Measurements from ENCODE around the gene CDK8.

The CDK8 gene

GRCh38 chr13:26295812-26296211, 41.9 kb downstream of the CDK8 start:
- no peak for TF ChIP-seq CTCF (IDR thresholded peaks at IDR 0.05; ENCODE audit: insufficient read depth, low read depth, low read length, missing control alignments)
- DNase-seq (ENCODE audit: low read depth) = no peak
- no peak overlapping the region for H3K4me3 ChIP-seq (ENCODE audit: low read depth, low read length)

- no peak for DNase-seq (ENCODE audit: low read depth)
- no peak overlapping the region for H3K4me3 ChIP-seq (ENCODE audit: low read depth, low read length)
- TF ChIP-seq CTCF (IDR thresholded peaks at IDR 0.05; ENCODE audit: insufficient read depth, low read depth, low read length, missing control alignments) = no peak
Observed at GRCh38 chr13:26299168-26299750, 45.3 kb downstream of the CDK8 start.

- no peak for DNase-seq (ENCODE audit: low read depth)
- no peak for TF ChIP-seq CTCF (IDR thresholded peaks at IDR 0.05; ENCODE audit: insufficient read depth, low read depth, low read length, missing control alignments)
- H3K4me3 ChIP-seq (ENCODE audit: low read depth, low read length) = no peak overlapping the region
Observed at GRCh38 chr13:26300140-26300539, 46.2 kb downstream of the CDK8 start.

GRCh38 chr13:26305676-26306075, 51.7 kb downstream of the CDK8 start:
- no peak for DNase-seq (ENCODE audit: low read depth)
- no peak overlapping the region for H3K4me3 ChIP-seq (ENCODE audit: low read depth, low read length)
- TF ChIP-seq CTCF (IDR thresholded peaks at IDR 0.05; ENCODE audit: insufficient read depth, low read depth, low read length, missing control alignments) = no peak

- H3K4me3 ChIP-seq (ENCODE audit: low read depth, low read length) = no peak overlapping the region
- no peak for DNase-seq (ENCODE audit: low read depth)
- no peak for TF ChIP-seq CTCF (IDR thresholded peaks at IDR 0.05; ENCODE audit: insufficient read depth, low read depth, low read length, missing control alignments)
Observed at GRCh38 chr13:26307701-26308100, 53.8 kb downstream of the CDK8 start.

GRCh38 chr13:26308250-26308649, 54.3 kb downstream of the CDK8 start:
- TF ChIP-seq CTCF (IDR thresholded peaks at IDR 0.05; ENCODE audit: insufficient read depth, low read depth, low read length, missing control alignments) = no peak
- no peak for DNase-seq (ENCODE audit: low read depth)

GRCh38 chr13:26308836-26309235, 54.9 kb downstream of the CDK8 start:
- H3K4me3 ChIP-seq (ENCODE audit: low read depth, low read length) = no peak overlapping the region
- DNase-seq (ENCODE audit: low read depth) = no peak
- TF ChIP-seq CTCF (IDR thresholded peaks at IDR 0.05; ENCODE audit: insufficient read depth, low read depth, low read length, missing control alignments) = no peak

More at GRCh38 chr13:26308250-26308649, 54.3 kb downstream of the CDK8 start:
- H3K4me3 ChIP-seq (ENCODE audit: low read depth, low read length) = no peak overlapping the region

All from GM12865 (cell line).